HFF-Myc (cell line): ENCODE results near the gene ABCC3.
A peak's percentile ranks its signal among the peaks of the same experiment; 100 is the strongest.

Experiments
- DNase-seq: peaks from one replicate; pipeline ENCODE4 v3.0.0-alpha.2; 2011; ENCODE audit warnings: low read depth; ENCODE audit errors: extremely low read depth
- H3K4me3 ChIP-seq: replicated peaks from 2 replicates; pipeline ENCODE4 v1.5.1; 2011; ENCODE audit warnings: low read depth, mild to moderate bottlenecking, control low read depth, low read length
- TF ChIP-seq, protein P1 (sequence below): IDR thresholded peaks from 2 replicates; pipeline ENCODE4 v1.5.1; 2012; ENCODE audit warnings: mild to moderate bottlenecking, low read depth, low read length, control low read depth; ENCODE audit errors: missing control alignments

ABCC3 gene

DNA sequence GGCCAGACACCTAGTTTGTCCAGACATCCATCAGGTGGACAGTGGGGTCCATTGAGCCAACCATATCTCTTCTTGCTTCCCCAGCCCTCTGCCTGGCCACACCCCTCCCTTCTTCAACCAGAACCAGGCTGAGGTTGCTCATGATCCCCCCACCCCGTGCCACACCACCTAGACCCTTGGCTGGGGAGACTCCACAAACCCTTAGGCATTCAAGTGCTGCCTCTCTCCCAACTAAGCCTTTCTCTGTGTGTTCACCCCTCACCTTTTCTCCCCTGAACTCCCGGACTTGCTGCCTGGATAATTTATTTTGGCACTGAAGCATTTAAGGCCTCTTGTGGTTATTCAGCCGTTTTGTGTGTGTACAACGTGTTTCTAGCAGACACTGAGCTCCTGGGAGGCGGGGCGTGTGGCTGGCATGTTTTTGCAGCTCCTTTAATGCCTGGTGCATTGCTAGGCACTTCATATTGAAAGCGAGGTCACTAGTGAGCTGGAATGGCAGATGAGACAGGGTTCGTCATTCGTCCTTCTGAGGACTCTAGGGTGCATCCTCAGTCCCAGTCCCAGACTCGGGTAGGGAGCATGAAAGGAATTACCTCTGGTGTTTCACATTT lies 45.5 kb upstream of the ABCC3 start:
- no peak for DNase-seq
- TF ChIP-seq, protein P1, sequence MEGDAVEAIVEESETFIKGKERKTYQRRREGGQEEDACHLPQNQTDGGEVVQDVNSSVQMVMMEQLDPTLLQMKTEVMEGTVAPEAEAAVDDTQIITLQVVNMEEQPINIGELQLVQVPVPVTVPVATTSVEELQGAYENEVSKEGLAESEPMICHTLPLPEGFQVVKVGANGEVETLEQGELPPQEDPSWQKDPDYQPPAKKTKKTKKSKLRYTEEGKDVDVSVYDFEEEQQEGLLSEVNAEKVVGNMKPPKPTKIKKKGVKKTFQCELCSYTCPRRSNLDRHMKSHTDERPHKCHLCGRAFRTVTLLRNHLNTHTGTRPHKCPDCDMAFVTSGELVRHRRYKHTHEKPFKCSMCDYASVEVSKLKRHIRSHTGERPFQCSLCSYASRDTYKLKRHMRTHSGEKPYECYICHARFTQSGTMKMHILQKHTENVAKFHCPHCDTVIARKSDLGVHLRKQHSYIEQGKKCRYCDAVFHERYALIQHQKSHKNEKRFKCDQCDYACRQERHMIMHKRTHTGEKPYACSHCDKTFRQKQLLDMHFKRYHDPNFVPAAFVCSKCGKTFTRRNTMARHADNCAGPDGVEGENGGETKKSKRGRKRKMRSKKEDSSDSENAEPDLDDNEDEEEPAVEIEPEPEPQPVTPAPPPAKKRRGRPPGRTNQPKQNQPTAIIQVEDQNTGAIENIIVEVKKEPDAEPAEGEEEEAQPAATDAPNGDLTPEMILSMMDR = no peak
- no peak overlapping the region for H3K4me3 ChIP-seq

DNA sequence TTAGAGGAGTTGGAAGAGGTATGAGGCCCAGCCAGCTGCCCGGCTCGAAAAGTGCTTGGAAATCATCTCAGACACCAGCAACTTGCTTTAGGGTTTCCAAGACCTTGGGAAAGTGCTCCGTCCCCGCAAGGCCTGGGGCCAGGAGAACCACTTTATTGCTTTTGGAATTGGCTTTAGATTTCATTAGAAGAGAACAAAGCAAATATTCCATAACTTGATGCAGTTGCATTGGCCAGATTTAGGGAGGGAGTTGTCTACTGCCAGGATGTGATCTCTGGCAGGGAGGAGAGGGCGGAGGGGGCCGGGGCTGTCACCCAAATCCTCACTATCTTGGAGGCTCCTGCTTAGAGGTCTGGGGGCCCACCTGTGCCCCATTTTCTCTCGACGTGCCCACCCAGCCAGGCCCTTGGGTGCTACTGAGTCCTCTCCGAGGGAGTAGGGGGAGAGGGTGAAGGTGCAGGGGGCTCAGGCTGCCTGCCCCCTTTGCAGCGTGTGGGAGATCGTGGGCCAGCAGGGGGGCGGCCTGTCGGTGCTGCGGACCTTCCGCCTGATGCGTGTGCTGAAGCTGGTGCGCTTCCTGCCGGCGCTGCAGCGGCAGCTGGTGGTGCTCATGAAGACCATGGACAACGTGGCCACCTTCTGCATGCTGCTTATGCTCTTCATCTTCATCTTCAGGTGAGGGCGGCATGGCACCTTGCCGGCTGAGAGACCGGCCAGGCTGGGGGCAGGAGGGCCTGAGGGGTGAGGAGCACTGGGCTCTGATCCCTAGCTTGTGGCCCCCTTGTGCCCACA lies 43.5 kb upstream of the ABCC3 start:
- TF ChIP-seq, protein P1 = no peak
- H3K4me3 ChIP-seq = no peak overlapping the region
- DNase-seq = no peak

DNA sequence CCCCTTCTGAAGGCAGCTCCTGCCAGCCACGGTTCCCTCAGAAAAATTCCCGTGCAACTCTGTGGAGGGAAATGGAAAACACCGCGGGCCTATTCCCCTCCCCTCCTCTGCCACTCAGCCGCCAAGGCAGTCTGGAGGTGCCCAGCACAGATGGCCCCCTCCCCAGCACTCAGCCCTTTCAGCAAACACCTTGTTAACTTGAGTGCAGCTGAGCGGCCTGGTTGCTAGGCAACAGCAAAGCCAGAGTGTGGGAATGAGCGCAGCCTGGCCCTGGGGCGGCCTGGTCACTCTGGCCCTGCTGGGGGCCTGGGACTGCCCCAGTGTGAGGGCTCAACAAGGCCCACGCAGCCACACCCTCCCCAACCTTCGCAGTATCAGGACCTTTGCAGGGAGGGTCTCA lies 41.4 kb upstream of the ABCC3 start:
- TF ChIP-seq, protein P1 = no peak
- no peak overlapping the region for H3K4me3 ChIP-seq
- DNase-seq = no peak

DNA sequence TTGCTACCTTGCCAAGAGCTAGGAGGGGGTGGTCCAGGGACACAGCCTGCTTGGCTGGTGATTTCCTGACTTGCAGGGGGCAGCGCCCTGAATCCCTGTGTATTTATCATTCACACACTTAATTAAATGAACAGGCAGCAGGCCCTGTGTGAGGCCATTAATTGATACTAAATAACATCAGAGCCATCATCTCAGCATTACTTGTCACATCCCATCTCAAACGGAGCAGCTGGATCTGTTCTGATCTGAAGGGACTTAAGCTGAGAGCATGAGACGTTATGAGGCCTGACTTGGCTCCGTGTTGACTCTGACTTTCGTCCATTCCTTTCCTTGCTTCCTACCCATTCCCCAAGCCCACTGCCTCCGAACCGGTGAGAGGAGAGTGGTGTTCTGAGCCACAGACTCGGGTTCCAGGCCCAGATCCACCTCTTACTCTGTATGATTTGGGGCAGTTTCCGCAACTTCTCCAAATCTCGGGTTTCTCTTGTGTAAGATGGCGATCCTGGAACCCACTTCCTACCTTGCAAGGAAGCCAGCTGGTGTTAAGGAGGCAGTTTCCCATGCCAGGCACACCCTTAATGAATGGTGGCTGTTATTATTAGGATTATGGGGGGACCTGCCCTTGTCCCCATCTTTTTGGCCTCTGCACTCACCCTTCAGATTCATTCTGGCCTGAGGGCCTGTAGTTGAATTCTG lies 40.4 kb upstream of the ABCC3 start:
- no peak overlapping the region for H3K4me3 ChIP-seq
- no peak for DNase-seq
- TF ChIP-seq, protein P1 = no peak

DNA sequence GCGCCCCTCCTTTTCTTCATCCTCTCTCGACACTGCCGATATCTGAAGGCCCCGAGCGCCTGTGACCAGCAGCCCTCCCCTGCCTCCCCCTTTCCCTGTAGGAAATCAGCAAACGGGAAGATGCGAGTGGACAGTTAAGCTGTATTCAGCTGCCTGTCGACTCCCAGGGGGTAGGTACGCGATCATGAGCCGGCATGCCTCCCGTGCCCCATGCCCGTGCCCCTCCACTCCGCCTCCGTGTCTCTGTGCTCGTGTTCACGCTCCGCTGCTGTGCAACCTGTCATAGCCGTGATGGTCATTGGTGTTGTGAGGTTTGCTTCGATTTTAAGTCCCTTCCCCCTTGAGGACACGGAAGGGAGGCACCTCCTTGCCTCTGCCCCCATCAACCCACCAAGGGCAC lies 39.8 kb upstream of the ABCC3 start:
- TF ChIP-seq, protein P1 = no peak
- no peak overlapping the region for H3K4me3 ChIP-seq
- no peak for DNase-seq

DNA sequence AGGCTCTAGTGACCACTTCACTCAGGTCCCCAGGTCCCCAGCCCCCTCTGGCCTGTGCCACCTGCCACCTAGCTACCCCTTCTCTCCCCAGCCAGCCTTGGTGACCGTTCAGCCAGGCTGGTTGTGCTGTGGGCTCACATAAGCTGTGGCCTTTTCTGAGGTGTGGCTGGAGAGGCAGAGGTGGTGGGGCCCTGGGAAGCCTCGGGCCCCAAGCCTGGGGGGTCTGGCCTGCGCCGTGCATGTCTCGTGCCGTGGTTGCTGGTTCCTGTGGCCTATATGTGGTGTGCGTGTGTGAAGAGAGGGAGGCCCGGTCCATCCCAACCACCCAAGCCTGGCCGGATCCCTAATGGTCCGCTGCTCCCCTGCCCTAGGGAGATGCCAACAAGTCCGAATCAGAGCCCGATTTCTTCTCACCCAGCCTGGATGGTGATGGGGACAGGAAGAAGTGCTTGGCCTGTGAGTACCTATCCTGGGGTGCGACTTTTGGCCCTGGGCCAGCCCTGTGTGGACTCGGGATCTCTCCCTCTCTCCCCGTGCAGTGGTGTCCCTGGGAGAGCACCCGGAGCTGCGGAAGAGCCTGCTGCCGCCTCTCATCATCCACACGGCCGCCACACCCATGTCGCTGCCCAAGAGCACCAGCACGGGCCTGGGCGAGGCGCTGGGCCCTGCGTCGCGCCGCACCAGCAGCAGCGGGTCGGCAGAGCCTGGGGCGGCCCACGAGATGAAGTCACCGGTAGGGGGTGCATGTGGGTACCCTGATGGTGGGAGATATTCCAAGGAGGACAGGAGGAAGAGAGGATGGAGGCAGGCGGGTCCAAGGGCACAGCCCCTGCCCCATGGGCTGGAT lies 38.3 kb upstream of the ABCC3 start:
- no peak for DNase-seq
- H3K4me3 ChIP-seq = no peak overlapping the region
- TF ChIP-seq, protein P1 = peak; percentile 44
